SK-N-SH (cell line): ENCODE measurements around the gene SERPINE2. TPM values are rescaled to one million over a fixed set of nuclear protein-coding genes. Genes with fewer than 3 reads are reported as not detected.

ENCODE experiments used
- CTCF ChIA-PET: fragments of 300-600, 350-600 bp; formaldehyde crosslinking; extraction: SDS; loops from one replicate; lab custom pipeline; 2021; lab: Yijun Ruan, JAX
- POLR2A ChIA-PET: fragments of 350-600 bp; sonication (Branson Sonifier 250); formaldehyde crosslinking; extraction: SDS; loops from one replicate; lab custom pipeline; 2020; ENCODE audit warnings: antibody characterized with exemption, inconsistent platforms; lab: Yijun Ruan, JAX
- DNase-seq: peaks from one replicate; pipeline ENCODE4 v3.0.0; 2012
- H2AFZ ChIP-seq: fragments of 200-600 bp; sonication (generic); 2 replicates; pipeline ENCODE4 v1.8.1; 2016; ENCODE audit warnings: antibody characterized with exemption, mild to moderate bottlenecking, low read depth
- H3F3A ChIP-seq: fragments of 200-600 bp; sonication (generic); replicated peaks from 2 replicates; pipeline ENCODE3; 2016; ENCODE audit warnings: antibody characterized with exemption, mild to moderate bottlenecking; ENCODE audit not compliant: insufficient read depth
- H3K27ac ChIP-seq, 2 experiments: fragments of 200-500 bp in 1 of 2; fragments of 200-600 bp in 1 of 2; sonication (Bioruptor generic) in 1 of 2; sonication (generic), shearing (Covaris generic) in 1 of 2; 2 replicates each; pipeline versions ENCODE4 v1.5.1 to v1.6.1; 2014 to 2016; ENCODE audit warnings: low read depth in 2 of 2, inconsistent platforms in 1 of 2, low read length in 1 of 2, mild to moderate bottlenecking in 1 of 2, mixed read lengths in 1 of 2
- H3K27me3 ChIP-seq: fragments of 200-600 bp; sonication (generic), shearing (Covaris generic); 2 replicates; pipeline ENCODE4 v1.6.1; 2016; ENCODE audit warnings: mixed run types; ENCODE audit not compliant: insufficient read depth
- H3K36me3 ChIP-seq, 2 experiments: fragments of 200-500 bp in 1 of 2; fragments of 200-600 bp in 1 of 2; sonication (Bioruptor generic) in 1 of 2; sonication (generic) in 1 of 2; replicated peaks in 1 of 2; 2 replicates each; pipeline versions ENCODE3 to v1.5.1; 2014 to 2016; ENCODE audit warnings: low read length in 1 of 2, mild to moderate bottlenecking in 1 of 2; ENCODE audit not compliant: insufficient read depth in 2 of 2, control insufficient read depth in 1 of 2
- H3K4me1 ChIP-seq, 2 experiments: fragments of 200-500 bp in 1 of 2; fragments of 200-600 bp in 1 of 2; sonication (Bioruptor generic) in 1 of 2; sonication (generic), shearing (Covaris generic) in 1 of 2; 2 replicates each; pipeline versions ENCODE4 v1.5.1 to v1.6.1; 2014 to 2016; ENCODE audit warnings: low read depth in 1 of 2, low read length in 1 of 2, mixed run types in 1 of 2; ENCODE audit not compliant: insufficient read depth in 2 of 2, control insufficient read depth in 1 of 2
- H3K4me2 ChIP-seq: fragments of 200-600 bp; sonication (generic), shearing (Covaris generic); 2 replicates; pipeline ENCODE4 v1.6.1; 2017; ENCODE audit warnings: mixed run types
- H3K4me3 ChIP-seq, 2 experiments: fragments of 200-500 bp in 1 of 2; fragments of 200-600 bp in 1 of 2; sonication (Bioruptor generic) in 1 of 2; sonication (generic), shearing (Covaris generic) in 1 of 2; 2 replicates each; pipeline versions ENCODE4 v1.5.1 to v1.8.1; 2014 to 2016; ENCODE audit warnings: low read depth in 2 of 2, inconsistent platforms in 1 of 2, low read length in 1 of 2, mild to moderate bottlenecking in 1 of 2, mixed read lengths in 1 of 2, moderate library complexity in 1 of 2
- H3K79me2 ChIP-seq: fragments of 200-600 bp; sonication (generic); 2 replicates; pipeline ENCODE4 v1.8.1; 2017; ENCODE audit warnings: mild to moderate bottlenecking; ENCODE audit not compliant: insufficient read depth
- H3K9ac ChIP-seq: fragments of 200-600 bp; sonication (generic); 2 replicates; pipeline ENCODE4 v1.6.1; 2017; ENCODE audit warnings: mixed run types
- H3K9me2 ChIP-seq: fragments of 200-600 bp; sonication (generic); 2 replicates; pipeline ENCODE4 v1.6.1; 2017; ENCODE audit warnings: mixed run types
- H3K9me3 ChIP-seq: fragments of 200-600 bp; sonication (generic); 2 replicates; pipeline ENCODE4 v1.6.1; 2017; ENCODE audit warnings: mixed run types, mild to moderate bottlenecking, moderate library complexity
- H4K20me1 ChIP-seq: fragments of 200-600 bp; sonication (generic); 2 replicates; pipeline ENCODE4 v1.6.1; 2017; ENCODE audit warnings: mild to moderate bottlenecking, mixed run types; ENCODE audit not compliant: insufficient read depth
- CHD2 ChIP-seq: fragments of 150-350 bp; IDR thresholded peaks from 2 replicates; pipeline ENCODE4 v1.6.1; 2018; ENCODE audit warnings: low read length; ENCODE audit not compliant: partially characterized antibody
- EP300 ChIP-seq, 2 experiments: IDR thresholded peaks; 2 replicates each; pipeline versions ENCODE4 v1.4.0 to v1.6.1; 2012; ENCODE audit warnings: borderline replicate concordance in 1 of 2, low read depth in 1 of 2, low read length in 1 of 2
- EZH2phosphoT487 ChIP-seq: fragments of 200-600 bp; sonication (generic); IDR thresholded peaks from 2 replicates; pipeline ENCODE4 v1.6.1; 2017; ENCODE audit warnings: low read depth, mixed run types, mild to moderate bottlenecking, antibody characterized with exemption, moderate library complexity, borderline replicate concordance
- FOXJ3 ChIP-seq: sonication (generic); formaldehyde crosslinking; IDR thresholded peaks from 2 replicates; pipeline ENCODE4 v1.5.1; 2020; ENCODE audit warnings: mild to moderate bottlenecking, missing genetic modification reagents
- GABPA ChIP-seq: IDR thresholded peaks from 2 replicates; pipeline ENCODE4 v1.4.0; 2012; ENCODE audit warnings: low read depth, mild to moderate bottlenecking
- GATA2 ChIP-seq: sonication (generic); formaldehyde crosslinking; IDR thresholded peaks from 2 replicates; pipeline ENCODE4 v1.5.0; 2020; ENCODE audit warnings: mild to moderate bottlenecking, missing genetic modification reagents
- IRF3 ChIP-seq: fragments of 150-350 bp; IDR thresholded peaks from 2 replicates; pipeline ENCODE4 v1.6.1; 2016; ENCODE audit warnings: mild to moderate bottlenecking, low read depth, low read length
- MXI1 ChIP-seq: IDR thresholded peaks from 2 replicates; pipeline ENCODE4 v1.6.1; 2012; ENCODE audit warnings: mild to moderate bottlenecking, low read depth, low read length, improper control_type of control experiment
- NRF1 ChIP-seq: IDR thresholded peaks from 2 replicates; pipeline ENCODE4 v1.6.1; 2012; ENCODE audit warnings: low read depth, mild to moderate bottlenecking, low read length
- PBX3 ChIP-seq: IDR thresholded peaks from 2 replicates; pipeline ENCODE4; 2012
- RAD21 ChIP-seq: IDR thresholded peaks from 2 replicates; pipeline ENCODE4 v1.6.1; 2012; ENCODE audit warnings: mild to moderate bottlenecking, low read length
- RCOR1 ChIP-seq: fragments of 150-350 bp; IDR thresholded peaks from 2 replicates; pipeline ENCODE4 v1.6.1; 2017; ENCODE audit warnings: antibody characterized with exemption, low read length
- REST ChIP-seq: IDR thresholded peaks from 2 replicates; pipeline ENCODE4 v1.6.1; 2012; ENCODE audit warnings: mild to moderate bottlenecking, low read depth, low read length, moderate library complexity
- SIN3A ChIP-seq: IDR thresholded peaks from 2 replicates; pipeline ENCODE4 v1.6.1; 2012; ENCODE audit warnings: low read depth, mild to moderate bottlenecking, low read length, moderate library complexity, borderline replicate concordance
- TAF1 ChIP-seq: IDR thresholded peaks from 2 replicates; pipeline ENCODE4 v1.6.1; 2012; ENCODE audit warnings: low read depth, mild to moderate bottlenecking, low read length, moderate library complexity, borderline replicate concordance
- USF1 ChIP-seq: IDR thresholded peaks from 2 replicates; pipeline ENCODE4 v1.4.0; 2012; ENCODE audit warnings: low read depth, borderline replicate concordance
- YY1 ChIP-seq: IDR thresholded peaks from 2 replicates; pipeline ENCODE4 v1.4.0; 2012; ENCODE audit warnings: low read depth, mild to moderate bottlenecking
- ZBTB33 ChIP-seq: IDR thresholded peaks from 2 replicates; pipeline ENCODE4 v1.4.0; 2012; ENCODE audit warnings: low read depth, borderline replicate concordance
- WGBS: methylation state at CpG from one replicate; pipeline ENCODE4 v1.1.6; 2017; ENCODE audit warnings: low lambda C conversion rate; 5-methylcytosine and 5-hydroxymethylcytosine counted together
- polyA plus RNA-seq, 3 experiments: library from polyadenylated mRNA; depleted of rRNA; stranded (reverse); fragments of >200 nt; gene quantifications; 2 replicates each; pipeline ENCODE4 v1.2.3, GENCODE V29; 2012

Gene SERPINE2
- polyA plus RNA-seq, 1 of the 3 experiments (the other 2 are of a cell fraction), result 249 TPM

- ChIA-PET CTCF (interaction anchor here (2.5 kb wide), 1 partner anchor 86 kb away, joined by 11 read pairs; no protein-coding TSS in a partner anchor), POLR2A (no interaction called here)
- Histone ChIP-seq H3K4me3 (no peak overlapping the region), H3K4me1 (no peaks in the 10 kb centered on the region; a peak in 1 of 4 replicates), H3K9me2 (no peaks in the 10 kb centered on the region), H3K9me3 (no peaks in the 10 kb centered on the region), H3K27me3 (no peaks in the 10 kb centered on the region), H3K4me2 (no peak overlapping the region), H3K27ac (no peak overlapping the region), H3K36me3 (no peaks in the 10 kb centered on the region), H4K20me1 (no peaks in the 10 kb centered on the region), H2AFZ (no peak overlapping the region), H3K79me2 (no peaks in the 10 kb centered on the region), H3F3A (no peaks in the 10 kb centered on the region), H3K9ac (no peak overlapping the region)
- DNase-seq, result no peak
- 100% methylated on average over 1 of the region's 1 CpG for WGBS
- no peak for TF ChIP-seq FOXJ3
- no peak for TF ChIP-seq EZH2phosphoT487
- no peak for TF ChIP-seq SIN3A
- TF ChIP-seq PBX3, result no peak
- no peak for TF ChIP-seq IRF3
- TF ChIP-seq MXI1, result no peak
- no peak for TF ChIP-seq TAF1
- no peak for TF ChIP-seq GATA2 (CRISPR knock-in tag)
- no peak for TF ChIP-seq RCOR1
Observed at GRCh38 chr2:224056889-224057288, 17.8 kb upstream of the SERPINE2 start.

- no peak overlapping the region for H3K4me3 ChIP-seq
- H3K9me3 ChIP-seq, result no peaks in the 10 kb centered on the region
- no peaks in the 10 kb centered on the region for H4K20me1 ChIP-seq
- no peak overlapping the region for H3K27ac ChIP-seq
- no peaks in the 10 kb centered on the region for H3K4me1 ChIP-seq
- H3K9me2 ChIP-seq, result no peaks in the 10 kb centered on the region
- H3K4me2 ChIP-seq, result no peak overlapping the region
- H2AFZ ChIP-seq, result no peak overlapping the region
- H3K9ac ChIP-seq, result no peak overlapping the region
- H3K36me3 ChIP-seq, result no peaks in the 10 kb centered on the region
- no peaks in the 10 kb centered on the region for H3K79me2 ChIP-seq
- CTCF ChIA-PET, result interaction anchor here (1.1 kb wide), 1 partner anchor 61 kb away, joined by 3 read pairs; no protein-coding TSS in a partner anchor
- WGBS, result 65% methylated on average over 3 of the region's 3 CpGs
- no peaks in the 10 kb centered on the region for H3K27me3 ChIP-seq
- POLR2A ChIA-PET, result no interaction called here
- no peaks in the 10 kb centered on the region for H3F3A ChIP-seq
- no peak for DNase-seq
- TF ChIP-seq CHD2 (no peak), REST (no peak), IRF3 (no peak), GABPA (no peak), MXI1 (no peak), YY1 (no peak), USF1 (no peak), EP300 (IDR thresholded peaks at IDR 0.05; ENCODE audit: borderline replicate concordance in 1 of 2, low read depth in 1 of 2, low read length in 1 of 2) (no peak), NRF1 (no peak), ZBTB33 (no peak), RAD21 (no peak)
Observed at GRCh38 chr2:224055101-224055500, 16.0 kb upstream of the SERPINE2 start.
